Liver (tissue), 9 donors: Measurements from ENCODE around the gene CDKN1A. TPM values are rescaled to one million over a fixed set of nuclear protein-coding genes. Genes with fewer than 3 reads are reported as not detected.

ENCODE experiments used
- DNase-seq: peaks from one replicate; pipeline ENCODE4 v3.0.0-alpha.2; 2017; ENCODE audit warnings: low spot score
- H3K27ac ChIP-seq, 2 donors: one replicate each; pipeline ENCODE4 v1.7.0; 2013; ENCODE audit warnings: inconsistent platforms in 2 of 2, low read length in 2 of 2, control low read depth in 1 of 2, low read depth in 1 of 2, mild to moderate bottlenecking in 1 of 2
- H3K27me3 ChIP-seq, 4 donors: one replicate each; pipeline versions ENCODE4 v1.6.1 to v1.7.0; 2013; ENCODE audit warnings: low read length in 3 of 4, inconsistent platforms in 1 of 4, mild to moderate bottlenecking in 1 of 4, moderate library complexity in 1 of 4; ENCODE audit not compliant: control insufficient read depth in 4 of 4, insufficient read depth in 4 of 4
- H3K36me3 ChIP-seq, 4 donors: one replicate each; pipeline versions ENCODE4 v1.6.1 to v1.7.0; 2013; ENCODE audit warnings: low read length in 3 of 4, mild to moderate bottlenecking in 3 of 4, low read depth in 1 of 4, moderate library complexity in 1 of 4; ENCODE audit not compliant: control insufficient read depth in 4 of 4, insufficient read depth in 3 of 4
- H3K4me1 ChIP-seq, 4 donors: one replicate each; pipeline versions ENCODE4 v1.6.1 to v1.7.0; 2013; ENCODE audit warnings: low read length in 3 of 4, mild to moderate bottlenecking in 3 of 4, moderate library complexity in 1 of 4; ENCODE audit not compliant: control insufficient read depth in 4 of 4, insufficient read depth in 4 of 4
- H3K4me3 ChIP-seq, 3 donors: one replicate each; pipeline versions ENCODE4 v1.6.1 to v1.7.0; 2013; ENCODE audit warnings: low read length in 3 of 3, control low read depth in 1 of 3, low read depth in 1 of 3, mild to moderate bottlenecking in 1 of 3
- H3K9ac ChIP-seq, 2 donors: one replicate each; pipeline ENCODE4 v1.7.0; 2013; ENCODE audit warnings: low read length in 2 of 2, mild to moderate bottlenecking in 2 of 2, moderate library complexity in 2 of 2, control low read depth in 1 of 2, low read depth in 1 of 2
- H3K9me3 ChIP-seq, 4 donors: one replicate each; pipeline versions ENCODE4 v1.6.1 to v1.7.0; 2013; ENCODE audit warnings: low read length in 3 of 4; ENCODE audit not compliant: control insufficient read depth in 4 of 4
- ATF3 ChIP-seq: IDR thresholded peaks from 2 replicates; pipeline ENCODE4 v1.6.1; 2016; ENCODE audit warnings: antibody characterized with exemption
- CTCF ChIP-seq: fragments of 150-350 bp; IDR thresholded peaks from 2 replicates; pipeline ENCODE4 v1.5.1; 2017; ENCODE audit warnings: improper control_type of control experiment, low read depth, low read length; ENCODE audit not compliant: missing input control
- EGR1 ChIP-seq, 2 donors: IDR thresholded peaks; 2 replicates each; pipeline ENCODE4 v1.6.1; 2016 to 2018; ENCODE audit warnings: antibody characterized with exemption in 2 of 2, low read depth in 2 of 2
- FOXA1 ChIP-seq: IDR thresholded peaks from 2 replicates; pipeline ENCODE4 v1.6.1; 2016; ENCODE audit warnings: antibody characterized with exemption
- FOXA2 ChIP-seq: IDR thresholded peaks from 2 replicates; pipeline ENCODE4 v1.6.1; 2016; ENCODE audit warnings: antibody characterized with exemption
- GABPA ChIP-seq, 2 donors: IDR thresholded peaks in 1 of 2; conservative IDR thresholded peaks in 1 of 2; 2 replicates each; pipeline ENCODE4 v1.6.1; 2016; ENCODE audit warnings: antibody characterized with exemption in 2 of 2, mild to moderate bottlenecking in 1 of 2, moderate library complexity in 1 of 2
- HNF4A ChIP-seq, 2 donors: conservative IDR thresholded peaks; 2 replicates each; pipeline ENCODE4 v1.6.1; 2016; ENCODE audit warnings: antibody characterized with exemption in 2 of 2, mild to moderate bottlenecking in 2 of 2
- HNF4G ChIP-seq: IDR thresholded peaks from 2 replicates; pipeline ENCODE4 v1.6.1; 2016; ENCODE audit warnings: antibody characterized with exemption
- JUND ChIP-seq, 2 donors: IDR thresholded peaks; 2 replicates each; pipeline ENCODE4 v1.6.1; 2016; ENCODE audit warnings: antibody characterized with exemption in 2 of 2
- MAX ChIP-seq: IDR thresholded peaks from 2 replicates; pipeline ENCODE4 v1.6.1; 2016; ENCODE audit warnings: antibody characterized with exemption
- NR2F2 ChIP-seq: IDR thresholded peaks from 2 replicates; pipeline ENCODE4 v1.6.1; 2016; ENCODE audit warnings: antibody characterized with exemption
- RAD21 ChIP-seq, 2 donors: IDR thresholded peaks; 2 replicates each; pipeline ENCODE4 v1.6.1; 2016; ENCODE audit warnings: antibody characterized with exemption in 2 of 2, mild to moderate bottlenecking in 2 of 2
- REST ChIP-seq: IDR thresholded peaks from 2 replicates; pipeline ENCODE4 v1.6.1; 2016; ENCODE audit warnings: antibody characterized with exemption, mild to moderate bottlenecking
- SP1 ChIP-seq: IDR thresholded peaks from 2 replicates; pipeline ENCODE4 v1.6.1; 2018; ENCODE audit warnings: antibody characterized with exemption, mild to moderate bottlenecking
- TAF1 ChIP-seq: conservative IDR thresholded peaks from 2 replicates; pipeline ENCODE4 v1.6.1; 2016; ENCODE audit warnings: antibody characterized with exemption, mild to moderate bottlenecking
- YY1 ChIP-seq: IDR thresholded peaks from 2 replicates; pipeline ENCODE4 v1.6.1; 2016; ENCODE audit warnings: antibody characterized with exemption, mild to moderate bottlenecking
- ZBTB33 ChIP-seq: IDR thresholded peaks from 2 replicates; pipeline ENCODE4 v1.6.1; 2016; ENCODE audit warnings: antibody characterized with exemption
- WGBS: extraction: QIAGEN DNeasy Blood & Tissue Kit; methylation state at CpG from one replicate; pipeline ENCODE4 v1.1.7; 2013; 5-methylcytosine and 5-hydroxymethylcytosine counted together
- polyA plus RNA-seq, 2 donors: library from polyadenylated mRNA; stranded (reverse) in 1 of 2; unstranded in 1 of 2; fragments of 200-250 nt in 1 of 2; fragments of >200 nt in 1 of 2; fragmentation: Nextera tagmentation in 1 of 2; extraction: Ambion mirVana in 1 of 2; gene quantifications; one replicate each; pipeline versions ENCODE4 v1.2.1 to v1.2.3, GENCODE V29; 2013 to 2015
- total RNA-seq, 2 donors: library from RNA; depleted of rRNA; stranded (reverse); fragments of >200 nt; gene quantifications; one replicate each; pipeline ENCODE4 v1.2.3, GENCODE V29; 2014
- donor health status: healthy.
- donor health status: healthy.
- donor health status: healthy.
- donor health status: healthy.
- donor health status: healthy.

Gene CDKN1A
- total and polyA plus RNA-seq, 4 donors: 3.2 to 41.7 (median 20.5) TPM

- TF ChIP-seq ATF3: no peak
- no peak for TF ChIP-seq YY1
- TF ChIP-seq REST: no peak
- no peak for TF ChIP-seq ZBTB33
- no peak for TF ChIP-seq MAX
- no peak for TF ChIP-seq RAD21 (IDR thresholded peaks at IDR 0.05)
- no peak for TF ChIP-seq TAF1
- no peak for DNase-seq
- Histone ChIP-seq H3K4me3 (no peak overlapping the region), H3K4me1 (peaks cover 14 to 39% (median 29%) of the 10 kb centered on the region in 4 donors), H3K27ac (no peak overlapping the region), H3K27me3 (no peaks in the 10 kb centered on the region), H3K9me3 (no peaks in the 10 kb centered on the region), H3K9ac (no peak overlapping the region), H3K36me3 (peaks cover 14 to 31% (median 22%) of the 10 kb centered on the region in 4 donors)
- WGBS: 87% methylated on average over 20 of the region's 20 CpGs
Measured at GRCh38 chr6:36685166-36685924, 6.8 kb downstream of the CDKN1A start.

GRCh38 chr6:36685926-36686667 is 7.6 kb downstream of the CDKN1A start:
- 80% methylated on average over 11 of the region's 11 CpGs for WGBS
- Histone ChIP-seq H3K9ac (no peak overlapping the region), H3K9me3 (no peaks in the 10 kb centered on the region), H3K4me1 (peaks cover 14 to 33% (median 24%) of the 10 kb centered on the region in 4 donors), H3K27ac (no peak overlapping the region), H3K4me3 (no peak overlapping the region), H3K27me3 (peaks cover 0 to 3% (median 0%) of the 10 kb centered on the region in 4 donors), H3K36me3 (peaks cover 14 to 31% (median 22%) of the 10 kb centered on the region in 4 donors)
- TF ChIP-seq ZBTB33 (no peak), ATF3 (no peak), NR2F2 (no peak), GABPA (IDR thresholded peaks at IDR 0.05 in 1 of 2, conservative IDR thresholded peaks at IDR 0.05 in 1 of 2) (no peak), MAX (no peak), FOXA1 (no peak), YY1 (no peak), HNF4A (conservative IDR thresholded peaks at IDR 0.05) (no peak), FOXA2 (no peak), JUND (IDR thresholded peaks at IDR 0.05) (no peak), CTCF (no peak), TAF1 (no peak), HNF4G (no peak), EGR1 (IDR thresholded peaks at IDR 0.05; ENCODE audit: low read depth in 2 of 2) (no peak), SP1 (no peak), RAD21 (IDR thresholded peaks at IDR 0.05) (no peak)
- DNase-seq: no peak
